Middle frontal gyrus (tissue), 1 donor: Measurements from ENCODE around the gene CPXM2.
"Not testable (repeated sequence)": the region's sequence is repeated elsewhere in the genome, so short reads cannot be mapped to it uniquely, and the experiment has no call there.

Experiments
- DNase-seq: peaks from one replicate; pipeline ENCODE4 v3.0.0-alpha.2; 2015; ENCODE audit warnings: low spot score; ENCODE audit errors: extremely low spot score

The CPXM2 gene

GRCh38 chr10:123746061-123746460 is 145.5 kb downstream of the CPXM2 start:
- DNase-seq = no peak

GRCh38 chr10:123744224-123744536 is 147.4 kb downstream of the CPXM2 start:
- no peak for DNase-seq

- DNase-seq = no peak
Measured at GRCh38 chr10:123743441-123744223, 148.0 kb downstream of the CPXM2 start.

- DNase-seq = no peak
Measured at GRCh38 chr10:123742751-123743440, 148.7 kb downstream of the CPXM2 start.

GRCh38 chr10:123741711-123742110 is 149.9 kb downstream of the CPXM2 start:
- DNase-seq = no peak

- DNase-seq = no peak
Measured at GRCh38 chr10:123741146-123741545, 150.5 kb downstream of the CPXM2 start.

GRCh38 chr10:123736917-123737316 is 154.7 kb downstream of the CPXM2 start:
- DNase-seq = not testable (repeated sequence)

- DNase-seq = no peak
Measured at GRCh38 chr10:123729523-123729922, 162.1 kb downstream of the CPXM2 start.

- DNase-seq = no peak
Measured at GRCh38 chr10:123726836-123727235, 164.8 kb downstream of the CPXM2 start.

GRCh38 chr10:123726381-123726780 is 165.2 kb downstream of the CPXM2 start:
- no peak for DNase-seq

- no peak for DNase-seq
Measured at GRCh38 chr10:123724747-123725146, 166.9 kb downstream of the CPXM2 start.

GRCh38 chr10:123722351-123722750 is 169.3 kb downstream of the CPXM2 start:
- no peak for DNase-seq

GRCh38 chr10:123721441-123722049 is 170.1 kb downstream of the CPXM2 start:
- no peak for DNase-seq

- no peak for DNase-seq
Measured at GRCh38 chr10:123720536-123720935, 171.1 kb downstream of the CPXM2 start.

- no peak for DNase-seq
Measured at GRCh38 chr10:123718544-123719060, 173.0 kb downstream of the CPXM2 start.

GRCh38 chr10:123717336-123717735 is 174.3 kb downstream of the CPXM2 start:
- DNase-seq = no peak

- DNase-seq = no peak
Measured at GRCh38 chr10:123715546-123715945, 176.1 kb downstream of the CPXM2 start.

- DNase-seq = no peak
Measured at GRCh38 chr10:123706236-123706635, 185.4 kb downstream of the CPXM2 start.

- DNase-seq = no peak
Measured at GRCh38 chr10:123704812-123705211, 186.8 kb downstream of the CPXM2 start.

- no peak for DNase-seq
Measured at GRCh38 chr10:123704076-123704475, 187.5 kb downstream of the CPXM2 start.

GRCh38 chr10:123703195-123703790 is 188.3 kb downstream of the CPXM2 start:
- DNase-seq = no peak
